Ishikawa (cell line): Measurements from ENCODE around the gene ZNF248.

ENCODE experiments used
- CEBPB ChIP-seq: IDR thresholded peaks from 2 replicates; pipeline ENCODE4 v1.6.1; 2012
- EGR1 ChIP-seq: IDR thresholded peaks from 2 replicates; pipeline ENCODE4 v1.6.1; 2012
- EP300 ChIP-seq: IDR thresholded peaks from 2 replicates; pipeline ENCODE4 v1.6.1; 2012; ENCODE audit warnings: borderline replicate concordance
- FOXM1 ChIP-seq: IDR thresholded peaks from 2 replicates; pipeline ENCODE4 v1.6.1; 2012; ENCODE audit warnings: low read depth, borderline replicate concordance
- NFIC ChIP-seq: IDR thresholded peaks from 2 replicates; pipeline ENCODE4 v1.6.1; 2012
- RAD21 ChIP-seq: IDR thresholded peaks from 2 replicates; pipeline ENCODE4 v1.6.1; 2012; ENCODE audit warnings: low read depth
- YY1 ChIP-seq: IDR thresholded peaks from 2 replicates; pipeline ENCODE4 v1.6.1; 2012; ENCODE audit warnings: low read depth
- ZBTB7A ChIP-seq: IDR thresholded peaks from 2 replicates; pipeline ENCODE4 v1.6.1; 2012; ENCODE audit warnings: low read depth
- TF ChIP-seq, protein P1 (sequence below): IDR thresholded peaks from 2 replicates; pipeline ENCODE4 v1.6.1; 2012; ENCODE audit warnings: low read depth, mild to moderate bottlenecking
- TF ChIP-seq, protein P2 (sequence below): IDR thresholded peaks from 2 replicates; pipeline ENCODE4 v1.6.1; 2012

DNA sequence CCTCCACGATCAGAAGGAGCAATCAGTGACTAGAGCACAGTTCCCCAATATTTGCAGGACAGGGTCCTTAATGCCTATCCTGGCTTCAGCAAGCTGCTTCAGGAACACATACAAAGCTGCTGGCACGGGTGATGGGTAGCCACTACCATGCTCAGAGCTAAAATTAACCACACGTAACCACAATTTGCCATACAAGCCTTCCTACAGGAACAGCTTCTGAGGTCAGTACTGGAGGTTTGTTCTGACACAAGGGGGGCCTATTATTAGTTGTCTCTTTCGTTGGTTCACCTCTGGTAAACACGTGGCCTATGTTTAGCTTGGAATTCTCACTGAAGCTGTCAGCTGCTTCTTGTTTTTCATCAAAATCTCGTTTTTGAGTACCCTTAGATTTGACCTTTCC, 41.1 kb downstream of the ZNF248 start:
- TF ChIP-seq FOXM1 (no peak), EP300 (no peak), ZBTB7A (no peak), NFIC (no peak), RAD21 (no peak), EGR1 (no peak), CEBPB (no peak), YY1 (no peak)
- TF ChIP-seq, protein P1, sequence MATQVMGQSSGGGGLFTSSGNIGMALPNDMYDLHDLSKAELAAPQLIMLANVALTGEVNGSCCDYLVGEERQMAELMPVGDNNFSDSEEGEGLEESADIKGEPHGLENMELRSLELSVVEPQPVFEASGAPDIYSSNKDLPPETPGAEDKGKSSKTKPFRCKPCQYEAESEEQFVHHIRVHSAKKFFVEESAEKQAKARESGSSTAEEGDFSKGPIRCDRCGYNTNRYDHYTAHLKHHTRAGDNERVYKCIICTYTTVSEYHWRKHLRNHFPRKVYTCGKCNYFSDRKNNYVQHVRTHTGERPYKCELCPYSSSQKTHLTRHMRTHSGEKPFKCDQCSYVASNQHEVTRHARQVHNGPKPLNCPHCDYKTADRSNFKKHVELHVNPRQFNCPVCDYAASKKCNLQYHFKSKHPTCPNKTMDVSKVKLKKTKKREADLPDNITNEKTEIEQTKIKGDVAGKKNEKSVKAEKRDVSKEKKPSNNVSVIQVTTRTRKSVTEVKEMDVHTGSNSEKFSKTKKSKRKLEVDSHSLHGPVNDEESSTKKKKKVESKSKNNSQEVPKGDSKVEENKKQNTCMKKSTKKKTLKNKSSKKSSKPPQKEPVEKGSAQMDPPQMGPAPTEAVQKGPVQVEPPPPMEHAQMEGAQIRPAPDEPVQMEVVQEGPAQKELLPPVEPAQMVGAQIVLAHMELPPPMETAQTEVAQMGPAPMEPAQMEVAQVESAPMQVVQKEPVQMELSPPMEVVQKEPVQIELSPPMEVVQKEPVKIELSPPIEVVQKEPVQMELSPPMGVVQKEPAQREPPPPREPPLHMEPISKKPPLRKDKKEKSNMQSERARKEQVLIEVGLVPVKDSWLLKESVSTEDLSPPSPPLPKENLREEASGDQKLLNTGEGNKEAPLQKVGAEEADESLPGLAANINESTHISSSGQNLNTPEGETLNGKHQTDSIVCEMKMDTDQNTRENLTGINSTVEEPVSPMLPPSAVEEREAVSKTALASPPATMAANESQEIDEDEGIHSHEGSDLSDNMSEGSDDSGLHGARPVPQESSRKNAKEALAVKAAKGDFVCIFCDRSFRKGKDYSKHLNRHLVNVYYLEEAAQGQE, result no peak
- TF ChIP-seq, protein P2, sequence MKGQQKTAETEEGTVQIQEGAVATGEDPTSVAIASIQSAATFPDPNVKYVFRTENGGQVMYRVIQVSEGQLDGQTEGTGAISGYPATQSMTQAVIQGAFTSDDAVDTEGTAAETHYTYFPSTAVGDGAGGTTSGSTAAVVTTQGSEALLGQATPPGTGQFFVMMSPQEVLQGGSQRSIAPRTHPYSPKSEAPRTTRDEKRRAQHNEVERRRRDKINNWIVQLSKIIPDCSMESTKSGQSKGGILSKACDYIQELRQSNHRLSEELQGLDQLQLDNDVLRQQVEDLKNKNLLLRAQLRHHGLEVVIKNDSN, result no peak
